Stimulated activated CD8-positive, alpha-beta memory T cell treated with anti-CD3 and anti-CD28 coated beads, Interleukin-2, amount 100 ng/mL, for 1 hour (primary cell): Measurements from ENCODE around the gene KCTD21.

ENCODE experiments used
- DNase-seq, 2 donors: peaks; one replicate each; pipeline ENCODE4 v3.0.0-alpha.2; 2020; ENCODE audit warnings: low read depth in 2 of 2

Gene KCTD21

DNA sequence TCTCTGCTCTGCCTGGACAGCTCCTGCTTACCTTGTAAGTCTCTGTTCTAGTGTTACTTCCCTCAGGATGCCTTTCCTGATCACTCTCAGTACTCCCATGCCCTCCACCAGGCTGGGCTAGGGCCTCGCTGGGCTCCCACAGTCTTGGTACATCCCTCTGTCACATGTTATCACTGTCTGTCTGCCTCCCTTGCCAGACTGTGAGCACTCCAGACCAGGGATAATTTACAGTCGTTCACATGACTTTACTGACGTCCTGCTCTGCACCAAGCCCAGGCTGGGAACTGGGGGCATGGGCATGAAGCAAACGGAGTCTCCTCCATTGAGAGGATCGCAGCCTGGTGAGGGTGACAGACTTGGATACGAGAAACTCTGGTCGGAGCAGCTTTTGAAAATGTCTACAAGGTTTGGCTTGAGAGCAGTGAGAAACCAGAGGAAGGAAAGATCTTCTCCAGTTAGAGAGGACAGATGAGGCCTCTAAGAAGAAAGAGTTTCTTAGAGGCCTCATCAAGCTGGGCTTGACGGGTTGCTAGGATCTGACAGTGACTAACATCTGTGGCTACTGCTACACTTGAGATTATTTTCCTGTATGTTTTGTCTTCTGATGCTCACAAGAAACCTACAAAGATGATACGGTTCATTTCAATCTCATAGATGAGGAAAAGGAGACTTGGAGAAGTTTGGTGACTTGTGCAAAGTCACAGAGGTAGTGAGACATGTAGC is 12.8 kb upstream of the KCTD21 start:
- DNase-seq, result no peak

DNA sequence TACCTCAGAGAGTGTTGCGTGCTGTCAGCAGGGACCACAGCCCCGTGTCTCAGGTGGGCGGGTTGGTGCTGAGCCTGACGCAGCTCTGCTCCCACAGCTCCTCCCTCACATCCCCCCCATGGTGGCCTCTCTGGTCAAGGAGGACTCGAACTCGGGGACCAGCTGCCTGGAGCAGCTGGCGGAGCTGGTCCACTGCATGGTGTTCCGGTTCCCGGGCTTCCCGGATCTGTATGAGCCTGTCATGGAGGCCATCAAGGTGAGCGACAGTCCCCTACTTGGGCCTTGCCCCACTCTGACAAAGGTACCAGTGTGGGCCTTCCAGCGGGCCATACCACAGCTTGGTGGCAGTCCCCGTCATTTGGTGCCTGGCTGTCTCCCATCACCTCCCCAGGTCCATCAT is 12.1 kb upstream of the KCTD21 start:
- DNase-seq, result no peak

- no peak for DNase-seq
Observed at GRCh38 chr11:78200061-78200460, 11.6 kb upstream of the KCTD21 start.

GRCh38 chr11:78199653-78200015 is 11.2 kb upstream of the KCTD21 start:
- DNase-seq, result no peak

DNA sequence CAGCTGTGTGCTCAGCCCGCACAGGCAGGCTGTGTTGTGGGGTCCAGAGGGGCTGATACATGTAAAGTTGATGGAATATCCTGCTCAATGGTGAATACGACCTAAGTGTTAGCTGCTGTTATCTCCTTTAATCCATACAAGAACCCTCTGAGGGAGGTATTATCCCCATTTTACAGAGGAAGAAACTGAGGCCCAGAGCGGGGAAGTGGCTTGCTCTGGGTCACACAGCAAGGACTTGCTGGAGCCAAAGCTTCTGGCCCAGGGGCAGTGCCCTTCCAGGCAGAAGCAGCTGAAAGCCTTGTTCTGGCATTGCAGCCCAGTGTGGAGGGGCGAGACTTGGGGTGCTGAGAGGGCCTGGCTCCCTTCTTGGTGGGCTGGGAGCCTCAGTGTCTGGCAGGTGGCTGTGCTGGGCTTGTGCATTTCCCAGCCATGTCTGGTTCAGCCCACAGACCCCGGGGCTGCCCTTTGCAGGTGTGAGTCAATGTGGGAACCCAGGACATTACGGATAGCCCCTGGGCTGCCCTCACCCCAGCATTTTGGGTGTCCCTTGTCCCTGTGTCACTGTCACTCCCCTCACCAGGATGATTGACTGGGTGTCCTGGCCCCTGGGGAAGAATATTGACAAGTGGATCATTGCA is 10.7 kb upstream of the KCTD21 start:
- DNase-seq, result no peak

DNA sequence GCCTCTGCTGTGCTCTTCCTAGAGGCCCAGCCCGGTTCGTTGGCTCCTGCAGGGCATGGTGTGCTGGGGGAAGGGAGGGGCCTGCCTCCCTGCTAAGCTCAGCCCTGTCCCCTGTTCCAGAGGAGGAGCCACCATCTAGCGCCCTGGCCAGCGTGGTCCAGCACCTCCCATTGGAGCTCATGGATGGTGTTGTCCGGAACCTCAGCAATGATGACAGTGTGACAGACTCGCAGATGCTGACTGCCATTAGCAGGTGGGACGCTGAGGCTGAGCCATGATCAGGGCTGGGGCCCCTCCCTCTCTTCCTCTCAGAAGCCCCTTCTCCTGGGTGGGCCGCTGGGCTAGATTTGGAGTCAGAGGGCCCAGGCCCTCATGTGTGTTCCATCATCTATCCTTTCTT is 9.4 kb upstream of the KCTD21 start:
- DNase-seq, result no peak

DNA sequence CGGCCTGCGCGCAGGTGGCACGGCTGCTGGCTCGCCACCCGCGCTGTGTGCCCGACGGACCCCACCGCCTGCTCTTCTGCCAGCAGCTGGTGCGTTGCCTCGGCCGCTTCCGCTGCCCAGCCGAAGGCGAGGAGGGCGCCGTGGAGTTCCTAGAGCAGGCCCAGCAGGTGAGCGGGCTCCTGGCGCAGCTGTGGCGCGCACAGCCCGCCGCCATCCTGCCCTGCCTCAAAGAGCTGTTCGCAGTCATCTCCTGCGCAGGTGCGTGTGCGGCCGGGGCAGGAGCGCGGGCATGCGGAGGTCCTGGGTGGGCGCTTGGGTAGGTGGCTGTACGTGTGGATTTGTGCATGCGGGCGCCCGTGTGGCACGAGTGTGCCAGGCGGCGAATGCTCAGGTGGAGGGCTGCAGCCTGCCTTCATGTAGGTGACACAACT is 8.2 kb upstream of the KCTD21 start:
- DNase-seq, result no peak

GRCh38 chr11:78195917-78196560 is 7.6 kb upstream of the KCTD21 start:
- DNase-seq, result no peak

DNA sequence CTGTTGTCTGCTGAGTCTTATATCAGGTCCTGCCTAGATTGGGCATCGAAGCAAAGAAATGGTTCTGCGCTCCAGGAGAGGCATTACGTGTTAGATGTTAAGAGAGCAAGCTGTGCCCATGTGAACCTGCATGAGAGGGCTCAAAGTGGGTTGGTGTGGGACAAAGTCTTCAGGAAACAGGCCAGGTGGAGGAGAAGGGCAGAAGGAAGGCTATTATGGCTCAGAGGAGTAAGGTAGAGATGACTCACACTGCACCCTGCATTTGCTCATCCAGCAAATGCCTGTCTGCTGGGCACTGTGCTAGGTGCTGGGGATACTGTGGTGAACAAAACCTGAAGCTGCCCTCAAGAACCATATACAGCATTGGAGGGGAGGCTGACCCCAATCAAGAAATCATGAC is 6.1 kb upstream of the KCTD21 start:
- no peak for DNase-seq

- no peak for DNase-seq
Observed at GRCh38 chr11:78193806-78194205, 5.4 kb upstream of the KCTD21 start.

GRCh38 chr11:78192911-78193351 is 4.5 kb upstream of the KCTD21 start:
- DNase-seq, result no peak

DNA sequence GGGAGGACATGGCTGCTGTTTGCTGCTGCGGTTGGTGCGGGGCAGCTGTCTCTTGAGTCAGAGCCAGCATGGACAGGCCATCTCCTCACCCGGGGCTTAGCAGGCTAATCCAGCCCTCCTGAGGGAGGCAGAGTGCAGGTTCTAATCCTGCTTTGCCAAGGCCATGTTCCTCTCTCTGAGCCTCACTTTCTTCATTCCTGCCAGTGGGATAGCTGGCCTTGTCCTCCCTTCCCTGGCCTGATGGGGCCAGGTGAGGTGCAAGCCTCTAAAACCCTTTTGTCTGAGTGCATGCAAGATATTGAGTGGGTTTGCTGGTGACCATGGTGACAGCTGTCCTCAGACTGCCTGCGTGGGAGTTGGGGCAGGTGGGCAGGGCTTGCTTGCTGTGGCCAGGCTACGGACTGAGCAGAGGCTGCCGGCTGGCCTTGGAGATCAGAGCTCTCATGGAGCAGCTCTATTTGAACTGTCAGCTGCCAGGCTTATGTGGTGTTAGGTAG is 3.8 kb upstream of the KCTD21 start:
- DNase-seq, result no peak

GRCh38 chr11:78190871-78191538 is 2.6 kb upstream of the KCTD21 start:
- DNase-seq, result no peak

DNA sequence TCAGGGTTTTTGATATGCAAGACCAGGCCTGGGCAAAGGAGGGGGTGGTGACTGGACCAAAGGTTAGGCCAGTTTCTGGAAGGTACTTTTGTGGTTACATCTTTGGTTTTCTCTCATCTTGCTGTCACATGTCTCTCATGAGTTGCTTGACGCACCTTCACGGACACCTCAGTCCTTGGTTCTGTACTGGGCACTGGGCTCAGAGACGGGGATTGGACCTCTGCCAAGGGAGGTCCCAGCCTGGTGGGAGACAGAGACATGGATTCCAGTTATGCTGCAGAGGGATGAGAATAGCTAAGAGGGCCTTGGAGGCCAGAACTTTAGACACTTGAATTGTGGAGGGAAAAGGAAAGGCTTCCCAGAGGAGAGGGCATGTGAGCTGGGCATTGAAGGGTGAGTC is 1.9 kb upstream of the KCTD21 start:
- no peak for DNase-seq

DNA sequence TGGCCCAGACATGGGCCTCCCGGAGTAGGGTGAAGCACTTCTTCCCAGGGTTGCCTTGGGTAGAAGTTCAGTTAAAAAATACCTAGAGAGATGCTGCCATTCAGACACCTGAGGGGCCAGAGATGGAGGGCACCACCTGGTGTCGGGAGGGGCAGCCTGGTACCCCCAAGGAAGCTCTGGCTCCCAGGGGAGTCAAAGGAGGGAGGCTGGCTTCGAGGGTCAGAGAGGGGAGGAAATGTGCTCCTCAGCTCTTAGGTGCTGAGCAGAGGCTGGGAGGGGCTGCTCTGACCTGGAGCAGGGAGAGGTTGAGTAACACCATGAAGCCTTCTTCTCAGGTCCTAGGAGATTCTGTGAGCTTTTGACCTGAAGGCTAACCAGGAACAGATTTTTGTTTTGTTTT is 1.4 kb upstream of the KCTD21 start:
- no peak for DNase-seq

DNA sequence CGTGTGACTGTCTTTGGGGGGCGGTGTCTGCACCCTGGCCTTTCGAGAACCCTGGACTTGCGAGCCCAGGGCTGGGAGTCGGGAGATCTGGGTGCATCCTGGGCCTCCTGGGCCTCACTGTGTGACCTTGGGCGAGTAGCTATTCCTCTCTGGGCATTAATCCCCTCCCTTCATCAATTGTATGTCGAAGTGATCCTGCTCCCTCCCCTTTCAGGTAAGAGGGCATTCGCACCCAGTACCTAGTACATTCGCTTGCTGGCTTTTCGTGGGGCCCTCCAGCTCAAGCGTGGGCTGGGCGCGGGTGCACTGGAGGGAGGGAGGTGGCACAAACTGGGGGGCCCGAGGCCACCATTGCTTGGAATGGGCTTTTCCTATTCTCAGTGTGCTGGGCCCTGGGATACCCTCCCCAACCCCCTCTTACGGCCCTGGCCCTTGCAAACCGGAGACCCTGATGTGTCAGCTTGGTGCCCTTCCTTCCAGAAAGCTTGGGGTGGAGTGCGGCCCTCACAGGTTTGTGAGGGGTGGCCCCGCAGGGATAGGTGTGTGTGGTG is 823 bp upstream of the KCTD21 start:
- DNase-seq, result no peak

GRCh38 chr11:78187366-78188285 is 800 bp downstream of the KCTD21 start:
- peak in 1 of 2 donors; percentile 37 for DNase-seq

- DNase-seq, result no peak
Observed at GRCh38 chr11:78181185-78181584, 7.2 kb downstream of the KCTD21 start.

DNA sequence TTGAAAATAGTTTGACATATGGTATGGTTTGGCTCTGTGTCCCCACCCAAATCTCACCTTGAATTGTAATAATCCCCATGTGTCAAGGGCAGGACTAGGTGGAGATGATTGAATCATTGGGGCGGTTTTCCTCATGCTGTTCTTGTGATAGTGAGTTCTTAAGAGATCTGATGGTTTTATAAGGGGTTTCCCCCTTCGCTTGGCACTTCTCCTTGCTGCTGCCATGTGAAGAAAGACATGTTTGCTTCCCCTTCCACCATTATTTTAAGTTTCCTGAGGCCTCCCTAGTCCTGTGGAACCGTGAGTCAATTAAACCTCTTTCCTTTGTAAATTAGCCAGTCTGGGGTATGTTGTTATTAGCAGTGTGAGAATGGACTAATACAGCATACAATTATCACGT is 7.7 kb downstream of the KCTD21 start:
- DNase-seq, result no peak

- no peak for DNase-seq
Observed at GRCh38 chr11:78179459-78180071, 8.9 kb downstream of the KCTD21 start.

GRCh38 chr11:78177216-78177615 is 11.2 kb downstream of the KCTD21 start:
- DNase-seq, result no peak
